Kidney epithelial cell (primary cell): ENCODE results near the gene GRIK3. TPM values are rescaled to one million over a fixed set of nuclear protein-coding genes. Genes with fewer than 3 reads are reported as not detected.

Source experiments
- DNase-seq: peaks from one replicate; pipeline ENCODE4 v3.0.0-alpha.2; 2010; ENCODE audit warnings: low read depth
- H3K27me3 ChIP-seq: 2 replicates; pipeline ENCODE4 v1.6.0; 2011; ENCODE audit warnings: low read length; ENCODE audit not compliant: control insufficient read depth, insufficient read depth
- H3K36me3 ChIP-seq: 2 replicates; pipeline ENCODE4 v1.5.1; 2011; ENCODE audit warnings: low read length; ENCODE audit not compliant: control insufficient read depth, insufficient read depth
- H3K4me3 ChIP-seq: 2 replicates; pipeline ENCODE4 v1.5.1; 2011; ENCODE audit warnings: low read depth, mild to moderate bottlenecking, control low read depth, low read length
- CTCF ChIP-seq: IDR thresholded peaks from 2 replicates; pipeline ENCODE4 v1.5.1; 2011; ENCODE audit warnings: mild to moderate bottlenecking, moderate library complexity, low read length, control low read depth, inconsistent platforms; ENCODE audit not compliant: insufficient read depth, poor library complexity, severe bottlenecking
- total RNA-seq: library from RNA; depleted of rRNA; stranded (reverse); fragments of >200 nt; gene quantifications from 2 replicates; pipeline ENCODE4 v1.2.3, GENCODE V29; 2015

The GRIK3 gene
- total RNA-seq, 1 donor from 2014 or later = under 0.01 TPM

GRCh38 chr1:36858553-36858952 is 175.8 kb downstream of the GRIK3 start:
- H3K27me3 ChIP-seq = peaks cover 4% of the 10 kb centered on the region
- H3K4me3 ChIP-seq = no peak overlapping the region
- no peak for TF ChIP-seq CTCF
- DNase-seq = no peak
- H3K36me3 ChIP-seq = no peaks in the 10 kb centered on the region

GRCh38 chr1:36857754-36858153 is 176.6 kb downstream of the GRIK3 start:
- no peak for DNase-seq
- no peak for TF ChIP-seq CTCF
- Histone ChIP-seq H3K4me3 (no peak overlapping the region), H3K27me3 (peaks cover 4% of the 10 kb centered on the region), H3K36me3 (no peaks in the 10 kb centered on the region)

GRCh38 chr1:36855699-36856494 is 178.4 kb downstream of the GRIK3 start:
- no peak overlapping the region for H3K4me3 ChIP-seq
- TF ChIP-seq CTCF = no peak
- H3K27me3 ChIP-seq = peaks cover 4% of the 10 kb centered on the region
- DNase-seq = no peak
- H3K36me3 ChIP-seq = no peaks in the 10 kb centered on the region

- Histone ChIP-seq H3K27me3 (peaks cover 7% of the 10 kb centered on the region), H3K4me3 (no peak overlapping the region), H3K36me3 (no peaks in the 10 kb centered on the region)
- TF ChIP-seq CTCF = no peak
- DNase-seq = no peak
These were observed 180.7 kb downstream of the GRIK3 start for GRCh38 chr1:36853638-36854037.

GRCh38 chr1:36852586-36852985 is 181.7 kb downstream of the GRIK3 start:
- TF ChIP-seq CTCF = no peak
- Histone ChIP-seq H3K4me3 (no peak overlapping the region), H3K36me3 (no peaks in the 10 kb centered on the region), H3K27me3 (peaks cover 7% of the 10 kb centered on the region)
- no peak for DNase-seq

GRCh38 chr1:36851595-36851994 is 182.7 kb downstream of the GRIK3 start:
- DNase-seq = no peak
- no peak for TF ChIP-seq CTCF
- H3K36me3 ChIP-seq = no peaks in the 10 kb centered on the region
- peaks cover 7% of the 10 kb centered on the region for H3K27me3 ChIP-seq
- H3K4me3 ChIP-seq = no peak overlapping the region
